ENCODE data around the gene SLC1A7. TPM values are rescaled to one million over a fixed set of nuclear protein-coding genes. Genes with fewer than 3 reads are reported as not detected.
"Not testable (repeated sequence)": the region's sequence is repeated elsewhere in the genome, so short reads cannot be mapped to it uniquely, and the experiment has no call there.

The SLC1A7 gene
- total RNA-seq, 1 donor from 2014 or later: not detected

DNA sequence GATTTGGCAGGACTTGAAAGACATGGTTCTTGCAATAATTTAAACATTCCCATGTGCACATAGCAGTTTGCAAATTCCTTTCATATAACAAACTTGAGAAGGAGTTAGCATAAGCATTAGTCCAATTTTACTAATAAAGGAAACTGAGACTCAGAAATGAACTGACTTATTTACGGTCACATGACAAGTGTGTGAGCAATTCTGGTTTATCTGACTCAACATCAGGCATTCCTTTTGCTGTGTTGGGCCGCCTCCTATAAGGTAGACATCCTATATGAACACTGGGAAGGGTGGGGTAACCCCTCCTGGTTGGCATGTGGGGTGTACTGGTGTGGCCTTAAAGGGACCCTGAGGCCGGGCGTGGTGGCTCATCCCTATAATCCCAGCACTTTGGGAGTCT, 45.7 kb upstream of the SLC1A7 start:
- Mint-ChIP-seq H3K36me3 (no peaks in the 10 kb centered on the region), H3K4me1 (peaks cover 5% of the 10 kb centered on the region), H3K9me3 (peaks cover 2% of the 10 kb centered on the region), H3K27ac (no peak overlapping the region), H3K4me3 (no peak overlapping the region), H3K27me3 (ENCODE audit: insufficient read depth, low read depth) (peaks cover 2% of the 10 kb centered on the region)
- Histone ChIP-seq H3K9ac (no peak overlapping the region), H3K27ac (no peak overlapping the region), H3F3A (ENCODE audit: low read depth) (no peaks in the 10 kb centered on the region), H4K20me1 (ENCODE audit: low read depth) (no peaks in the 10 kb centered on the region), H3K4me2 (no peak overlapping the region), H3K36me3 (no peaks in the 10 kb centered on the region), H3K79me2 (ENCODE audit: low read depth) (no peaks in the 10 kb centered on the region), H3K27me3 (no peaks in the 10 kb centered on the region), H3K4me1 (peaks cover 4% of the 10 kb centered on the region), H3K4me3 (no peak overlapping the region), H3K9me3 (ENCODE audit: low read depth) (no peaks in the 10 kb centered on the region), H2AFZ (replicated peaks) (no peak overlapping the region)
- DNase-seq (ENCODE audit: low spot score): no peak
- TF ChIP-seq EZH2phosphoT487 (IDR thresholded peaks at IDR 0.05): no peak

DNA sequence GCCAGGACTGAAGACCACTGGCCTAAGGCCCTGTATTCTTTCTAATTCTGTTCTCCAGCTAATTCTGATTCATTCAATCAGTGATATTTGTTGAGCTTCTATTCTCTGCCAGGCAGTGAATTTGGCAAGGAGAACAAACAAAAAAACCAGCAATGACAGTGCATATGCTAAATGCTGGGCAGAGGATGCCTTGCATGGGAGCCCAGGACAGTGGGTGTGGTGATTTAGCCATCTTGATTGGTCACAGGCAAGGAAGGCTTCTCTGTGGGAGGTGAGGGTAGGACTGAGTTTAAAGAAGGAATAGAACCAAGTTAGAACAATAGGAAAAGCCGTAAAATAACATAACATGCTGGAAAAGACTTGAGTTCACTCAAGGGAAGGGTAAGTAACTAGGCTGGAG, 45.0 kb upstream of the SLC1A7 start:
- TF ChIP-seq, protein P1, sequence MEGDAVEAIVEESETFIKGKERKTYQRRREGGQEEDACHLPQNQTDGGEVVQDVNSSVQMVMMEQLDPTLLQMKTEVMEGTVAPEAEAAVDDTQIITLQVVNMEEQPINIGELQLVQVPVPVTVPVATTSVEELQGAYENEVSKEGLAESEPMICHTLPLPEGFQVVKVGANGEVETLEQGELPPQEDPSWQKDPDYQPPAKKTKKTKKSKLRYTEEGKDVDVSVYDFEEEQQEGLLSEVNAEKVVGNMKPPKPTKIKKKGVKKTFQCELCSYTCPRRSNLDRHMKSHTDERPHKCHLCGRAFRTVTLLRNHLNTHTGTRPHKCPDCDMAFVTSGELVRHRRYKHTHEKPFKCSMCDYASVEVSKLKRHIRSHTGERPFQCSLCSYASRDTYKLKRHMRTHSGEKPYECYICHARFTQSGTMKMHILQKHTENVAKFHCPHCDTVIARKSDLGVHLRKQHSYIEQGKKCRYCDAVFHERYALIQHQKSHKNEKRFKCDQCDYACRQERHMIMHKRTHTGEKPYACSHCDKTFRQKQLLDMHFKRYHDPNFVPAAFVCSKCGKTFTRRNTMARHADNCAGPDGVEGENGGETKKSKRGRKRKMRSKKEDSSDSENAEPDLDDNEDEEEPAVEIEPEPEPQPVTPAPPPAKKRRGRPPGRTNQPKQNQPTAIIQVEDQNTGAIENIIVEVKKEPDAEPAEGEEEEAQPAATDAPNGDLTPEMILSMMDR (IDR thresholded peaks at IDR 0.05): no peak
- TF ChIP-seq EZH2phosphoT487 (IDR thresholded peaks at IDR 0.05): no peak
- TF ChIP-seq EZH2 (IDR thresholded peaks at IDR 0.05): no peak
- no peaks in the 10 kb centered on the region for H4K20me1 ChIP-seq (ENCODE audit: low read depth)
- H3K27me3 Mint-ChIP-seq (ENCODE audit: insufficient read depth, low read depth): peaks cover 2% of the 10 kb centered on the region
- H3K79me2 ChIP-seq (ENCODE audit: low read depth): no peaks in the 10 kb centered on the region
- no peaks in the 10 kb centered on the region for H3K9me3 ChIP-seq (ENCODE audit: low read depth)
- H2AFZ ChIP-seq (replicated peaks): no peak overlapping the region
- H3K4me1 ChIP-seq: peaks cover 4% of the 10 kb centered on the region
- peaks cover 2% of the 10 kb centered on the region for H3K9me3 Mint-ChIP-seq
- no peaks in the 10 kb centered on the region for H3K27me3 ChIP-seq
- no peaks in the 10 kb centered on the region for H3K36me3 Mint-ChIP-seq
- peaks cover 5% of the 10 kb centered on the region for H3K4me1 Mint-ChIP-seq
- no peak overlapping the region for H3K4me2 ChIP-seq
- no peak overlapping the region for H3K9ac ChIP-seq
- no peak overlapping the region for H3K27ac ChIP-seq
- no peak overlapping the region for H3K27ac Mint-ChIP-seq
- no peak overlapping the region for H3K4me3 Mint-ChIP-seq
- DNase-seq (ENCODE audit: low spot score): no peak
- H3K36me3 ChIP-seq: no peaks in the 10 kb centered on the region
- H3F3A ChIP-seq (ENCODE audit: low read depth): no peaks in the 10 kb centered on the region
- no peak overlapping the region for H3K4me3 ChIP-seq

DNA sequence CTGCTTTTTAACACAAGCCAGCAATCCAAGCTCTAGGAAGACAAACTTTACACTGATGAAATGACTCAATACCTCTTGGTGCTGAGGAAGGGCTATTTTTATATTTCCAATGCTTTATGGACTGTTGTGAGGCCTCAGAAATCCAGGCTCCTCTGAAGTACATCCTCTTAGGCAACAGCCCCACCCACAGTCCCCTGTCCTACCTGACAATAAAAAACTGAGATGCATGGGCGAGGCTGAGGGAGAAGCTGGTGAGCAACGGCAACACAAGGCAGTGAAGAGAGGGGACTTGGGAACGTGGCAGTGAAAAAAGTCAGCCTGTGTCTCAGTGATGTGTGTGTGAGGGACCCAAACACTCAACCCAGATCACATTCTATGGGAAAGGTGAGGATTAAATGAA, 44.1 kb upstream of the SLC1A7 start:
- H3K4me2 ChIP-seq: no peak overlapping the region
- H4K20me1 ChIP-seq (ENCODE audit: low read depth): no peaks in the 10 kb centered on the region
- H3K4me1 Mint-ChIP-seq: peaks cover 5% of the 10 kb centered on the region
- no peaks in the 10 kb centered on the region for H3K79me2 ChIP-seq (ENCODE audit: low read depth)
- H3K9me3 ChIP-seq (ENCODE audit: low read depth): no peaks in the 10 kb centered on the region
- H3K36me3 ChIP-seq: no peaks in the 10 kb centered on the region
- H3K4me1 ChIP-seq: peaks cover 4% of the 10 kb centered on the region
- DNase-seq (ENCODE audit: low spot score): no peak
- H3K27ac Mint-ChIP-seq: no peak overlapping the region
- H3K9ac ChIP-seq: no peak overlapping the region
- peaks cover 2% of the 10 kb centered on the region for H3K27me3 Mint-ChIP-seq (ENCODE audit: insufficient read depth, low read depth)
- no peak overlapping the region for H3K27ac ChIP-seq
- no peak overlapping the region for H2AFZ ChIP-seq (replicated peaks)
- no peaks in the 10 kb centered on the region for H3K36me3 Mint-ChIP-seq
- H3K9me3 Mint-ChIP-seq: no peaks in the 10 kb centered on the region
- H3K27me3 ChIP-seq: no peaks in the 10 kb centered on the region
- H3F3A ChIP-seq (ENCODE audit: low read depth): no peaks in the 10 kb centered on the region
- TF ChIP-seq, protein P1 (IDR thresholded peaks at IDR 0.05): no peak
- TF ChIP-seq EZH2phosphoT487 (IDR thresholded peaks at IDR 0.05) (no peak), EZH2 (IDR thresholded peaks at IDR 0.05) (no peak)
- no peak overlapping the region for H3K4me3 ChIP-seq
- H3K4me3 Mint-ChIP-seq: no peak overlapping the region

DNA sequence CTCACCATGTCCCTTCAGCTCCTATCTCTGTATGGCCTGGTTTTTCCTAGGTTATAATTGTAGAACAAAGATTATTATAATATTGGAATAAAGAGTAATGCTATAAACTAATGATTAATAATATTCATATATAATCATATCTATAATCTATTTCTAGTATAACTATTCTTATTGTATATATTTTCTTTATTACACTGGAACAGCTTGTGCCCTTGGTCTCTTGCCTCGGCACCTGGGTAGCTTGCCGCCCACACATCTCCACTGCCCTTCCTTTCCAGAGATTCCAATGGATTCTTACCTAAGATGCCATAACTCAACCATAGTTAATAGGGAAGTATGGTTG, 43.5 kb upstream of the SLC1A7 start:
- H3K4me3 ChIP-seq; H3K27ac ChIP-seq; H3K27me3 Mint-ChIP-seq (ENCODE audit: insufficient read depth, low read depth); H3K27me3 ChIP-seq; H4K20me1 ChIP-seq (ENCODE audit: low read depth); DNase-seq (ENCODE audit: low spot score); H3K9me3 ChIP-seq (ENCODE audit: low read depth); H3K4me3 Mint-ChIP-seq; H3K9ac ChIP-seq; H3K27ac Mint-ChIP-seq; H3K4me2 ChIP-seq; H3K4me1 Mint-ChIP-seq; H3K4me1 ChIP-seq; H2AFZ ChIP-seq (replicated peaks); H3K9me3 Mint-ChIP-seq; H3K36me3 ChIP-seq; H3F3A ChIP-seq (ENCODE audit: low read depth); H3K79me2 ChIP-seq (ENCODE audit: low read depth); H3K36me3 Mint-ChIP-seq: not testable (repeated sequence)

Measured in neural progenitor cell (in vitro differentiated cells).